WTC11 (cell line): ENCODE measurements around the gene PRKAG2. TPM values are rescaled to one million over a fixed set of nuclear protein-coding genes. Genes with fewer than 3 reads are reported as not detected.

ENCODE experiments used
- ATAC-seq: fragments of 200-7000 bp; cut with Tn5 transposase; 2 replicates; pipeline ENCODE4 v1.10.0; 2021; ENCODE audit warnings: mild to moderate bottlenecking, moderate library complexity
- CTCF ChIA-PET: fragments of 300-600 bp; sonication (Branson Sonifier 250); formaldehyde crosslinking; loops from one replicate; lab custom pipeline; 2021; ENCODE audit warnings: antibody characterized with exemption; lab: Charles Lee
- POLR2A ChIA-PET: fragments of 350-600 bp; sonication (Branson Sonifier 250); formaldehyde crosslinking; loops from one replicate; lab custom pipeline; 2021; ENCODE audit warnings: antibody characterized with exemption; lab: Charles Lee
- DNase-seq: peaks from one replicate; pipeline ENCODE4 v3.0.0; 2021; ENCODE audit warnings: low spot score
- H3K27ac Mint-ChIP-seq: 2 replicates; pipeline ENCODE4 v1.8.0; 2021; ENCODE audit warnings: mixed read lengths
- H3K27me3 Mint-ChIP-seq: 2 replicates; pipeline ENCODE4 v1.8.0; 2021; ENCODE audit warnings: low read depth, mild to moderate bottlenecking, moderate library complexity, mixed read lengths
- H3K36me3 Mint-ChIP-seq: 2 replicates; pipeline ENCODE4 v1.8.0; 2021; ENCODE audit warnings: mixed read lengths
- H3K4me1 Mint-ChIP-seq: 2 replicates; pipeline ENCODE4 v1.8.0; 2022; ENCODE audit warnings: mixed read lengths
- H3K4me3 Mint-ChIP-seq: 2 replicates; pipeline ENCODE4 v1.8.0; 2021; ENCODE audit warnings: mild to moderate bottlenecking, moderate library complexity, mixed read lengths
- H3K9me3 Mint-ChIP-seq: 2 replicates; pipeline ENCODE4 v1.8.0; 2021; ENCODE audit warnings: mixed read lengths
- GABPB1 ChIP-seq: sonication (generic); formaldehyde crosslinking; IDR thresholded peaks from 2 replicates; pipeline ENCODE4 v1.8.1; 2023; ENCODE audit warnings: mild to moderate bottlenecking, missing genetic modification reagents
- GRHL2 ChIP-seq: fragments of 250-450 bp; sonication (Bioruptor Pico); IDR thresholded peaks from 2 replicates; pipeline ENCODE4 v1.8.0; 2022; ENCODE audit warnings: mild to moderate bottlenecking, moderate library complexity; ENCODE audit not compliant: insufficient replicate concordance, severe bottlenecking
- IRF2 ChIP-seq: sonication (generic); formaldehyde crosslinking; IDR thresholded peaks from 2 replicates; pipeline ENCODE4 v1.8.0; 2022; ENCODE audit warnings: low read depth, missing genetic modification reagents, borderline replicate concordance
- JAZF1 ChIP-seq: fragments of 250-450 bp; sonication (Bioruptor Pico); IDR thresholded peaks from 2 replicates; pipeline ENCODE4 v1.9.0; 2021; ENCODE audit warnings: moderate library complexity, mild to moderate bottlenecking, inconsistent platforms
- JUN ChIP-seq: sonication (generic); formaldehyde crosslinking; IDR thresholded peaks from 2 replicates; pipeline ENCODE4 v1.8.0; 2023; ENCODE audit warnings: mild to moderate bottlenecking, missing genetic modification reagents
- ZNF423 ChIP-seq: fragments of 250-450 bp; sonication (Bioruptor Pico); IDR thresholded peaks from 2 replicates; pipeline ENCODE4 v2.1.2; 2022; ENCODE audit warnings: mild to moderate bottlenecking, moderate library complexity
- total RNA-seq: library from RNA; stranded (reverse); gene quantifications from 3 replicates; pipeline ENCODE4 v1.2.3, GENCODE V29; 2021
- TF ChIP-seq, protein P1 (sequence below): fragments of 250-450 bp; sonication (Bioruptor Pico); conservative IDR thresholded peaks from 2 replicates; pipeline ENCODE4 v1.9.0; 2021; ENCODE audit warnings: mild to moderate bottlenecking
- TF ChIP-seq, protein P2 (sequence below): sonication (generic); formaldehyde crosslinking; IDR thresholded peaks from 2 replicates; pipeline ENCODE4 v1.8.0; 2023; ENCODE audit warnings: missing genetic modification reagents, mild to moderate bottlenecking, borderline replicate concordance
- TF ChIP-seq, protein P3 (sequence below): sonication (generic); formaldehyde crosslinking; IDR thresholded peaks from 2 replicates; pipeline ENCODE4 v1.8.0; 2023; ENCODE audit warnings: mild to moderate bottlenecking, missing genetic modification reagents
- TF ChIP-seq, protein P4 (sequence below): sonication (generic); formaldehyde crosslinking; IDR thresholded peaks from 2 replicates; pipeline ENCODE4 v1.8.0; 2022; ENCODE audit warnings: mild to moderate bottlenecking, missing genetic modification reagents

The PRKAG2 gene
- total RNA-seq, 1 experiment from 2014 or later, result 20.3 TPM

DNA sequence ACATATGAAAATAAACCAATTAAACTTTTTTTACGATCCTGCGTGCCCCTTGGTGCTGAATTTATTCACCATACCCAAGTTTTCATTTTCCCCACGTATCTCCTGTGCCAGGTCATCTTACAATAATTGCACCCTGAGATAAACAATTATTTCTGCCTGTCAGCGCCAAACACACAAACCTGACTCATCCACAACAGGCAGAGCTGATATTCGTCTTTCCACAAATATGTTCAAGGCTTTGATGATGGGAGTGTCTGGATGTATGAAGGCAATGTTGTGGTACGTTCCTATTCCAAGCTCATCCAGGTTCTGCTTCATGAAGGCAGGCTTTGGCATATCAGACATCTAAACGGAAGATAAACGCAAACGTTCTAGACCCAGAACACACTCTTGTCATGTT is 311.4 kb downstream of the PRKAG2 start:
- ATAC-seq (no peak), DNase-seq (no peak)
- no peak overlapping the region for H3K4me3 Mint-ChIP-seq
- no peaks in the 10 kb centered on the region for H3K27me3 Mint-ChIP-seq
- CTCF ChIA-PET, result no interaction called here
- POLR2A ChIA-PET, result no interaction called here
- no peaks in the 10 kb centered on the region for H3K9me3 Mint-ChIP-seq
- TF ChIP-seq, protein P1, sequence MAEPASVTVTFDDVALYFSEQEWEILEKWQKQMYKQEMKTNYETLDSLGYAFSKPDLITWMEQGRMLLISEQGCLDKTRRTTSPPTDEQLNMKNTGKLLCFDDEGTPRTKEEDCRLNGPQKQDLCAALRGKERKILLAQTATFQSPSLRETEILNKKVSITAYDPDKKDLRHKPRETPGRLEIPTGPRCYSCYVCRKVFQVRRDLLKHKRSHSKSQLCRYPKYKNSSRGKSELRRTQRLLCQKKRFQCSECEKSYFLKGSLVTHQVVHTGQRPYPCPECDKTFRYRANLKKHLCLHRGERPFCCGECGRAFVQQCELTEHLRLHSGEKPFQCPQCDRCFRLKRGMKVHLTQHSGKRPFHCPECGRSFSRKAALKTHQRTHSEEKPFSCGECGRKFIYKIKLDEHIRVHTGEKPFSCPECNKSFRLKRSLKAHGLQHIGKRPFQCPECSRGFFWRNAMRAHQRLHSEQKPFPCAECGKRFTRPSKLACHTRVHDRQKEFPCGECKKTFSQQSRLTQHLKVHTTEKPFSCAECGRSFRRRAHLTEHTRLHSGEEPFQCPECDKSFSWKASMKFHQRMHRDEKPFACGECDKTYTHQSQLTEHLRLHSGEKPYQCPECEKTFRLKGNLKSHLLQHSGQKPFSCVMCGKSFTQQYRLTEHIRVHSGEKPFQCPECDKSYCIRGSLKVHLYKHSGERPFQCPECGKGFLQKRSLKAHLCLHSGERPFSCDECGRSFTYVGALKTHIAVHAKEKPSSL, result no peak
- TF ChIP-seq, protein P2, sequence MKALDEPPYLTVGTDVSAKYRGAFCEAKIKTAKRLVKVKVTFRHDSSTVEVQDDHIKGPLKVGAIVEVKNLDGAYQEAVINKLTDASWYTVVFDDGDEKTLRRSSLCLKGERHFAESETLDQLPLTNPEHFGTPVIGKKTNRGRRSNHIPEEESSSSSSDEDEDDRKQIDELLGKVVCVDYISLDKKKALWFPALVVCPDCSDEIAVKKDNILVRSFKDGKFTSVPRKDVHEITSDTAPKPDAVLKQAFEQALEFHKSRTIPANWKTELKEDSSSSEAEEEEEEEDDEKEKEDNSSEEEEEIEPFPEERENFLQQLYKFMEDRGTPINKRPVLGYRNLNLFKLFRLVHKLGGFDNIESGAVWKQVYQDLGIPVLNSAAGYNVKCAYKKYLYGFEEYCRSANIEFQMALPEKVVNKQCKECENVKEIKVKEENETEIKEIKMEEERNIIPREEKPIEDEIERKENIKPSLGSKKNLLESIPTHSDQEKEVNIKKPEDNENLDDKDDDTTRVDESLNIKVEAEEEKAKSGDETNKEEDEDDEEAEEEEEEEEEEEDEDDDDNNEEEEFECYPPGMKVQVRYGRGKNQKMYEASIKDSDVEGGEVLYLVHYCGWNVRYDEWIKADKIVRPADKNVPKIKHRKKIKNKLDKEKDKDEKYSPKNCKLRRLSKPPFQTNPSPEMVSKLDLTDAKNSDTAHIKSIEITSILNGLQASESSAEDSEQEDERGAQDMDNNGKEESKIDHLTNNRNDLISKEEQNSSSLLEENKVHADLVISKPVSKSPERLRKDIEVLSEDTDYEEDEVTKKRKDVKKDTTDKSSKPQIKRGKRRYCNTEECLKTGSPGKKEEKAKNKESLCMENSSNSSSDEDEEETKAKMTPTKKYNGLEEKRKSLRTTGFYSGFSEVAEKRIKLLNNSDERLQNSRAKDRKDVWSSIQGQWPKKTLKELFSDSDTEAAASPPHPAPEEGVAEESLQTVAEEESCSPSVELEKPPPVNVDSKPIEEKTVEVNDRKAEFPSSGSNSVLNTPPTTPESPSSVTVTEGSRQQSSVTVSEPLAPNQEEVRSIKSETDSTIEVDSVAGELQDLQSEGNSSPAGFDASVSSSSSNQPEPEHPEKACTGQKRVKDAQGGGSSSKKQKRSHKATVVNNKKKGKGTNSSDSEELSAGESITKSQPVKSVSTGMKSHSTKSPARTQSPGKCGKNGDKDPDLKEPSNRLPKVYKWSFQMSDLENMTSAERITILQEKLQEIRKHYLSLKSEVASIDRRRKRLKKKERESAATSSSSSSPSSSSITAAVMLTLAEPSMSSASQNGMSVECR (CRISPR knock-in tag), result no peak
- TF ChIP-seq, protein P3, sequence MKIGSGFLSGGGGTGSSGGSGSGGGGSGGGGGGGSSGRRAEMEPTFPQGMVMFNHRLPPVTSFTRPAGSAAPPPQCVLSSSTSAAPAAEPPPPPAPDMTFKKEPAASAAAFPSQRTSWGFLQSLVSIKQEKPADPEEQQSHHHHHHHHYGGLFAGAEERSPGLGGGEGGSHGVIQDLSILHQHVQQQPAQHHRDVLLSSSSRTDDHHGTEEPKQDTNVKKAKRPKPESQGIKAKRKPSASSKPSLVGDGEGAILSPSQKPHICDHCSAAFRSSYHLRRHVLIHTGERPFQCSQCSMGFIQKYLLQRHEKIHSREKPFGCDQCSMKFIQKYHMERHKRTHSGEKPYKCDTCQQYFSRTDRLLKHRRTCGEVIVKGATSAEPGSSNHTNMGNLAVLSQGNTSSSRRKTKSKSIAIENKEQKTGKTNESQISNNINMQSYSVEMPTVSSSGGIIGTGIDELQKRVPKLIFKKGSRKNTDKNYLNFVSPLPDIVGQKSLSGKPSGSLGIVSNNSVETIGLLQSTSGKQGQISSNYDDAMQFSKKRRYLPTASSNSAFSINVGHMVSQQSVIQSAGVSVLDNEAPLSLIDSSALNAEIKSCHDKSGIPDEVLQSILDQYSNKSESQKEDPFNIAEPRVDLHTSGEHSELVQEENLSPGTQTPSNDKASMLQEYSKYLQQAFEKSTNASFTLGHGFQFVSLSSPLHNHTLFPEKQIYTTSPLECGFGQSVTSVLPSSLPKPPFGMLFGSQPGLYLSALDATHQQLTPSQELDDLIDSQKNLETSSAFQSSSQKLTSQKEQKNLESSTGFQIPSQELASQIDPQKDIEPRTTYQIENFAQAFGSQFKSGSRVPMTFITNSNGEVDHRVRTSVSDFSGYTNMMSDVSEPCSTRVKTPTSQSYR (CRISPR knock-in tag), result no peak
- TF ChIP-seq JUN (CRISPR knock-in tag), result no peak
- TF ChIP-seq JAZF1 (CRISPR knock-in tag), result no peak
- no peak for TF ChIP-seq GRHL2 (CRISPR knock-in tag)
- TF ChIP-seq IRF2 (CRISPR knock-in tag), result no peak
- TF ChIP-seq ZNF423 (CRISPR knock-in tag), result no peak
- TF ChIP-seq GABPB1 (CRISPR knock-in tag), result no peak
- peaks cover 6% of the 10 kb centered on the region; the same call in 1 of the 2 replicates for H3K36me3 Mint-ChIP-seq
- no peak overlapping the region for H3K27ac Mint-ChIP-seq
- peaks cover 26% of the 10 kb centered on the region for H3K4me1 Mint-ChIP-seq

DNA sequence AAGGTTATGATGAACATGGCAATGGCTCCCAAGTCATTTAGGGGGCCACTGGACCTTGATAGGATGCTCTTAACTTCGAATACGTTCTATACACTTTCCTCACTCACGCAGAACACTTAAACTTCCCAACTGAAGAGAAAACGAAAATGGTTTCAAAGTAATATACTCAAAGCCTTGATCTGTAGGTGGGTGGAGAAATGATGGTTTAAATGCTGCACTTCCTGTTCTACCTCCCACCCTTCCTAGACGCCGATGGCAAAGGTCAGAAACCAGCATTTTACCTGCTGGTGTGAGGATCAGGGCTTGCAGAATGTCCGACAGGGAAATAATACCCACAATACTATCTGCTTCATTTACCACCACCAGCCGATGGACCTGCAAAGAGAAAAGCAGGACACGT is 316.7 kb downstream of the PRKAG2 start:
- no peak overlapping the region for H3K27ac Mint-ChIP-seq
- ChIA-PET CTCF (no interaction called here), POLR2A (no interaction called here)
- no peak overlapping the region for H3K4me3 Mint-ChIP-seq
- H3K36me3 Mint-ChIP-seq, result peaks cover 6% of the 10 kb centered on the region; the same call in 1 of the 2 replicates
- H3K9me3 Mint-ChIP-seq, result no peaks in the 10 kb centered on the region
- H3K27me3 Mint-ChIP-seq, result no peaks in the 10 kb centered on the region
- H3K4me1 Mint-ChIP-seq, result no peaks in the 10 kb centered on the region
- TF ChIP-seq, protein P4, sequence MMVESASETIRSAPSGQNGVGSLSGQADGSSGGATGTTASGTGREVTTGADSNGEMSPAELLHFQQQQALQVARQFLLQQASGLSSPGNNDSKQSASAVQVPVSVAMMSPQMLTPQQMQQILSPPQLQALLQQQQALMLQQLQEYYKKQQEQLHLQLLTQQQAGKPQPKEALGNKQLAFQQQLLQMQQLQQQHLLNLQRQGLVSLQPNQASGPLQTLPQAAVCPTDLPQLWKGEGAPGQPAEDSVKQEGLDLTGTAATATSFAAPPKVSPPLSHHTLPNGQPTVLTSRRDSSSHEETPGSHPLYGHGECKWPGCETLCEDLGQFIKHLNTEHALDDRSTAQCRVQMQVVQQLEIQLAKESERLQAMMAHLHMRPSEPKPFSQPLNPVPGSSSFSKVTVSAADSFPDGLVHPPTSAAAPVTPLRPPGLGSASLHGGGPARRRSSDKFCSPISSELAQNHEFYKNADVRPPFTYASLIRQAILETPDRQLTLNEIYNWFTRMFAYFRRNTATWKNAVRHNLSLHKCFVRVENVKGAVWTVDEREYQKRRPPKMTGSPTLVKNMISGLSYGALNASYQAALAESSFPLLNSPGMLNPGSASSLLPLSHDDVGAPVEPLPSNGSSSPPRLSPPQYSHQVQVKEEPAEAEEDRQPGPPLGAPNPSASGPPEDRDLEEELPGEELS, result no peak
- DNase-seq (no peak), ATAC-seq (no peak)
